NCI-H2171 (cell line): ENCODE results near the gene LYPLAL1.
"Not testable (repeated sequence)": the region's sequence is repeated elsewhere in the genome, so short reads cannot be mapped to it uniquely, and the experiment has no call there.

Experiments
- DNase-seq: peaks from one replicate; lab custom pipeline; 2025; lab: John Stamatoyannopoulos, UW

LYPLAL1 gene

DNA sequence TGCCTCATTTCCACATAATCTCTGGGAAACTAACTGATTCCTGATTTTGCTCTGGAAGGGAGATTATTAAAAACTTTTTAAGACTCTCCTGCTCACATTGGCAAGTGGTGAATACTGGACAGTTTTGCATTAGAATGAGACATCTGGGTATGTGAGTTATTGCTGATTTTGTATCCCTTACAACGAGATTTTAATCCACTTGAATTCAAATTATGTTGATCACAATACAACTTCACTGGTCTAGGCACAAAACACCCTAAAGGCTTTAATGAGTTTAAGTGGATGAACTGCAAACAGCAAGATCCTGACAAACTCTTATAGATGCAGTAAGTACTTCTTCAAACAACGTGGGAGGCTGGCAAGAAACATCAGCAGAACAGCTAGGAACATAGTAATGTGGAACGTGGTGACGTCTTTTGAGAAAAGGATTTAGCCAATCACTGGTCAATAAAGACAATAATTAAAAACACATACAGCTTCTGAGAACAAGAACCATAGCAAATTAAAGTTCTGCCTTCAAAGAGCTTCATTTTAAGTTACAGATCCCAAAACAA is 10.2 kb upstream of the LYPLAL1 start:
- DNase-seq = no peak

DNA sequence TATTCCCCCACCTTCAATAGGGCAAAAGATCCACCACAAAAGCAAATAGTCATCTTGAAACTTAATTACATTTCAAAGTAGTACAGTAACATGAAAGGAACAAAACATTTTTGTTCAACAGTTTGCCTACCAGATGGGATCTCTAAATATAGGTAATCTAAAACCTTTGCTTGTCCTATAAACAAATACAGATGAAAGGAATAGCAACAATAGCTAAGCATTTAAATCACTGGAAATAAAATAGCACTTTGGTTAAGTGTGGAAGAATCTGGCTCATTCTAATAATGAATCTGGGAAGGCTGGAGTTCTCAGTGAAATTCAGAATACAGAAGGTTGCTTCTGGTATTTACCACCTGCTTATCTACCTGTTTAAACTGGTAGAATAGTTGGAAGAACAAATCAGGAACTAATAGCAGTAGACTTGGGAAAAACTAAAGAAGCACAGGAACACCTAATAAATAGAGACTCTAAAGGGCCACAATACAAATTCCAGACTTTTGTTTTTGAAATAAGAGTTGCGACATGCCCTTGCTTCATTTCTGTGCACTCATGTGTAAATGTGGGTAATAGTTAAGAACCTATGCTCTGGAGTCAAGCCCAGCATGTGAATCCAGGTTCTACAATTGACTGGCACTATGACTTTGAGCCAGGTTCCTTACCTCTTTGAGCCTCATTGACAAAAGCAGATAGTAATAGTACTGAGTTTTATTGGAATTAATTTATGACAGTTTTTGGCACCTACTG is 2.3 kb upstream of the LYPLAL1 start:
- DNase-seq = no peak

DNA sequence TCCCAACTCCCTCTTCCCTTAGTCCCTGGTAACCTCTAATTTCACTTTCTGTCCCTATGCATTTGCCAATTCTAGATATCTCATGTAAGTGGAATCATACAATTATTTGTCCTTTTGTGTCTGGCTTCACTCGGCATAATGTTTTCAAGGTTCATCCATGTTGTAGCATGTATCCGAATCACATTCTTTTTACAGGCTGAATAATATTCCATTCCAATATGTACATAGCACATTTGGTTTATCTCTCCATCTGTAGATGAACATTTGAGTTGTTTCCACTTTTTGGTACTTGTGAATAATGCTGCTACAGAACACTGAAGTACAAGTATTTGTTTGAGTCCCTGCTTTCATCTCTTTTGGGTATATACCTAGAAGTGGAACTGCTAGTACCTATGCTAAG is 857 bp upstream of the LYPLAL1 start:
- no peak for DNase-seq

DNA sequence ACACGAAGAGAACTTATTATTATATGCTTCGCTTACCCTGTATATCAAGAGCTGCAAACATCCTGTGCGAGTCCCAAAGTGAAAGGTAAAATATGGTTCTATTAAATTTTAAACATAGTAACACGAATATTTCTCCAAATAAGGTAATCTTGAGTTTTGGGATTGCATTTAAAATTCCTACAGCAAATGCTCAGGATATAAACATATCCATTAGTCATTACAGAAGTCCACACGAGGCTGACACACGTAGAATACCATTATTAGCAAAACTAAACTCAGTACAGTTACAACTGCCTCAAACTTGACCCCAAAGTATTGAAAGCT is 282 bp upstream of the LYPLAL1 start:
- no peak for DNase-seq

DNA sequence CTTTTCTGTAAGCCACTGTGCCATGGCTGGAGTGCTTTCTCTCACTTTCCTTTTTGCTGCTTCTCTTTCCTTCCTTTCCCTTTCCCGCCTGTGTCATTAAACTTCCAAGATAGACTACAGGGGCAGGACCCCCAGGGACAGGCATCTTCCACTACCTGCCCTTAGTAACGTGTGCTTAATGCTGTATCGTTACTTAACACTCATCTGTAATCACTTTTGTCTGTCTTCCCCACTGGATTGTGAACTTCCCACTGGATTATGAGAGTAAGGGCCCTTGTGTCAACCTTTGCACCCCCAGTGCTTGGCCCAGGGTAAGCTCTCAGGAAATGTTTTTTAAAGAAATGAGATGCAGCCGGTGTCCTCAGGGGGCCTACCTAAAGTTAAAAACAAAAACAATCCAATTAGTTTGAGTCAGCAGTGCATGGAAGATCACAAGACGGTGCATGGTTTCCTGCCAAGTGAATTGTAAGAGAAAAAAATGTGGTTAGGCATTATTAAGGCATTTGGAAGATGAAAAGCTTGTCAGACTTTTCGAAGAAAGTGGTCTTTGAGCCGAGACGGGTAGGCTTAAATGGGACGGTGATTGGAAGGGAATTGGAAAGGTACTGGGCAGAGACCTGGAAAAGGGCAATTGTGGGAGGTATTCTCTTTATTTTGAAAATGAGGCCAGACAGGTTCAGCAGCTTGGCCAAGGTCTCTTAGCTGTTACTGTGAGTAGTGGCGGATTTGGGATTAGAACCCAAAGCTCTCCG is 958 bp downstream of the LYPLAL1 start:
- DNase-seq = no peak

DNA sequence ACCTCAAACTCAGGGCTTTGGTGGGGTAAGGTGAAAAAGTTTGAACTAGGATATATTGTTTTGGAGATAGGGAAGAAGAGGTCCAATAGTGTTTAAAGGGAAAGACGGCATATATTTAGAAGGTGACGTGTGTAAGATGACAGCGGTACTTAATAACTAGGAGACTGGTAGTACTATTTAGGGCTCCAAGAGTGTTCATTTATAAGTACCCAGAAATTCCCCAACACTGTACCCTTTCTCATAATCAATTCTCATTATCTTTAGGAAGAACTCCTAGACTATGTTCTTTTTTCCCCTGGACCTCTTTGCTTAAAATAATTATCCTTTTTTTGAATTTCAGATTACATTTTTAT is 1.5 kb downstream of the LYPLAL1 start:
- DNase-seq = no peak

DNA sequence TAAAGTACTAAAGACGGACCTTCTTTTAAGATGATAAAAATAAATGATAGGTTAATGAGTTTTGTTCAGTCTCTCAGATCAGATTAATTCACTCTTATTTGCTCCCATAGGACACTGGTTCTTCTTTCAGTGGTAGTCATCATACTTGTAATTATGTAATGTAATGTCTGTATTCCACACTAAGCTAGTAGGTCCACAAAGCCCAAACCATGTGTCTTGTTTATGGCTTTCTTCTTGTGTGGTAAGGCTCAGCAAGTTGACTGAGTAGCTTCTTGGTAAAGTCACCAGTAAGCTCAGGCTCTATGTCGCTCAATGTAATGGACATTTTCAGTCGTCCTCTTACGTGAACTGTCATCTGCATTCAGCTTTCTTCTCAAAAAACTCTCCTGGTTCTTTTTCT is 2.5 kb downstream of the LYPLAL1 start:
- DNase-seq = no peak

DNA sequence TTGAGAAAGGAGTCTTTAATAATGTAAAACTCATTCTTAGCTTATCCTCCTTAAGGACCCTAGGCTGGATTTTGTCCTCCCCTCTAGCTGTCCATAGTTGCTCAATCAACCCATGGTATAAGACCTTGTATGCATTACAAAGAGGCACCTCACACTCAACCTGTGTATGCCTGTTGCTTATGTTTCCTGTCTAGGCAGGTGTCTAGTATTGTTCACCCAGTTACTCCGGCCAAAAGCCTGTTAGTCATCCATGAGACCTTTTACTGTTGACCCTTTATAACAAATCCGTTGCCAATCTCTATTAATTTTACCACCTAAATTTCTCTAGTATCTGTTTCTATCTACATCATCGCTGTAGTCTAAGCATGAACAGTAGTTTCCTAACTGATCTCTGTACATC is 3.7 kb downstream of the LYPLAL1 start:
- DNase-seq = no peak

DNA sequence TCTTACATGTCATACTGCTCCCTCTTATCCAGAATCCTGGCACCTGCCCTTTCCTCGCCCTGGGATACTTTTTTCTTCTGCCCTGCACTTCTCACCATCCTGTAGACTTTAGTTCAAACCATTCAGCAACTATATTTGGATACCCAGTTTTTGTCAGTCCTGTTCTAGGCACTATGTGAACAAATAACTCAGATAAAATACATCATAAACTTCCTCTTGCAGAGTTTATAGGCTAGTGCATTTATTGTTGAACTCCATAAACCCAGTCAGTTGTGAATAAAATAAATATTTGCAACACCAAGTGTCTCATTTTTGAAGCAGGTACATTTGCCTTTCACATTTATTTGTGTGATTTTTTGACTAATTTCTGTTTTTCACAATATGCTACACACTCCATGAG is 4.3 kb downstream of the LYPLAL1 start:
- DNase-seq = no peak

DNA sequence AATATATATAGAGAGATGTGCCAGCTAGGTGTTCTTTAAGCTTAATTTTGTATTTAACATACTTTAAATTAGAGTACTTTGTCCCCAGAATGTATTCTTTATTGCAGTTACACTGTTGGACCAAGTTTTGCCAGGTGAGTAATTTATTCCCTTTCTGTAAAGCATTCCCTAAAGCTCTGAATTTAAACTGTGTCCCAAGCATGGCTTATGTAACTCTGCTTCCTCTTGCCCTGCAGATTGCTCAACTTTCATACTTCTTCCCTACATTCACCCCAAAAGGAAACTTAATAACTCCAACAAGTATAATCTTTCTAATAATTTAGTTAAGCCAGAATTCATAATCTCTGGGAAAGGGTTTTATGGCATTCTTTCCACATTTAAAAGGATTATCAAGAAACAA is 5.6 kb downstream of the LYPLAL1 start:
- no peak for DNase-seq

DNA sequence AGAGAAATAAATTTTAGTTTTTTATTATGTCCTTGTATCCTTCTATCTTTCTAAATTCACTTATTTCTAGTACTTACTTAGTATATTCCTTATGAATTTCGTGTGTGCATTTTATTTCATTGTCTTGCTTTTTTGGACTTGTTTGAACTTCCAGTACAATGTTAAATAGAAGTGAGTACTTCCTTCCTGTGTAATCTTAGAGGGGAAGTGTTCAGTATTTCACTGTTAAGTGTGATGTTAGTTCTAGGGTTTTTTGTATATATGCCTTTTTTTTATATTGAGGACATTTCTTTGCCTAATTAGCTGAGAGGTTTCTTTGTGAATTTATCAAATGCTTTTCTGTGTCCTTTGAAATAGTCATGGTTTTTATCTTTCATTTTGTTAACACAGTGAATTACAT is 10.7 kb downstream of the LYPLAL1 start:
- DNase-seq = no peak

DNA sequence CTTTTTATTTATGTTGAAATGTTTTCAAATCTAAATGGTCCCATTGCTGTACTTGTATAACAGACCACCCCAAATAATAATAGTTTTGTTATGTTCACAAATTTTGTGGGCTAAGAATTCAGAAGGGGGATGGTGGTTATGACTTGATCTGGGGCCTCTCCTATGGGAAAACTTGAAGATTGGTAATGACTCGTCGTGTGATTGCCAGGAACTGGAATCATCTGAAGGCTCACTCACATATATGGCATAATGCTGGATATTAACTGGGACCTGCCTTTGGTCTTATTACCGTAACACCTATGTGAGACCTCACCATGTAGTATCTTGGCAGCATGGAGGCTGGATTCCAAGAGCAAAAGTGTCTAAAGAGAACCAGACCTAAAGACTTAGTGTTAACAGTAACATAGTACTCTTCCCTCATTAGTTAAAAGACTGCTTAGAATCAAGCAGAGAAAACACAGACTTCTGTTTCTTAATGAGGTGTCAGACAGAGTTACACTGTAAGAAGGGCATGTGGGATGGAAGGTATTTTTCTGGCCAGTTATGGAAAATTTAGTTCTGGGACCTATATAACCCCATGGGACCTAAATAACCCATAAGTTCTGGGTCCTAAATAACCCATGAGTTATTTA is 11.9 kb downstream of the LYPLAL1 start:
- no peak for DNase-seq

DNA sequence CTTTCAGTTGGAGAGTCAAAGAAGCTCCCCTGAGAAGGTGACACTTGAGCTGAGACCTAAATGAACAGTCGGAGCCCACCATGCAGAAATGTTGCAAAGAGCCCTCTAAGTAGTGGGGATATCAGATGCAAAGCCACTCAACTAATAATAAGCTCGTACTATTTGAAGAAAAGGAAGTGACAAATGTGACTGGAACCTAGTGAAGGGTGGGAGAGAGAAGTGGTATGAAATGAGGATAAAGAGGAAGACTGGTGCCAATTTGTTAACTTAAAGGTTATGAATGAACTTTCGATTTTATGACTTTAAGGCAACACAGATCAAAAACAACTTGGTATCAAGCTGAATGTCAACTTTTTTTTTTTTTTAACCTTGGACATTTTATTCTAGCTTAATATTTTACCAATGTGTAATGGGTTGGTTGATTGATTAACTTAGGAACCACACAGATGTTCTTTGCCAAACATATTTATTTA is 14.7 kb downstream of the LYPLAL1 start:
- no peak for DNase-seq

DNA sequence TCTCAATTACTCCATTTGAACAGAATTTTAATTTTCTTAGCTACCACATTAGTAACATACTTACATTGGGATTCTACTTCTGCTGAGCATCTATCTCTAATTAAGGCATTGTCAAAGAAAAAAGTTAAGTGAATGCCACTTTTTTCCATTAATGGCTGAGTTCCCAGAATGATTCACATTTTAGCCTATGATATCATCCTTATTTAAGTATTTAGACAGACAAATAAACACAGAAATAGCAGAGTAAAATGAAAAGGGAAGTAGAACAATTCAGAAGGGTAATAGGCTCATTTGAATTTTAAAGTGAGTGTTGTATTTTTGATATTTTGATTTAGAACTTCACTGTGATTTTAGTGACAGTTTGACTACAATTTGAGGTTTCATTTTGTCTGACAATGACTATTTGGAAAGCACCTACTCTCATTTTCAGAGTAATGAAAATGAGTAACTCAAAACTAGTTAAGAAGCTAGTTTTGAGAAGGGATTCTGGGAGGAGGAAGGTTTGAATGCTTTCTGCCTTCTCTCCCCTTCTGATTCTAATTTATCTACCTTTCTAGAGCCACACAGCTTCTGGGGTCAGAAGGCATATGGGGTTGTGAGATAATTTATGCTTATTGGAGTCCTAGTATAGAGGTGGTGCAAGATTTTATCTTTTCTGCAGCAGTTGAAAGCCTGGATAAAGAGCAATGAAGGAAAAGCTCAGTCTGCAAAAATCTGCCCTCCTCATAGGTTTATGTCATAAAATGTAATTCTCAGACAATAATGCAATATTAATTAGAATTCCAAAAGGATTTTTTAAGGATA is 15.5 kb downstream of the LYPLAL1 start:
- no peak for DNase-seq

DNA sequence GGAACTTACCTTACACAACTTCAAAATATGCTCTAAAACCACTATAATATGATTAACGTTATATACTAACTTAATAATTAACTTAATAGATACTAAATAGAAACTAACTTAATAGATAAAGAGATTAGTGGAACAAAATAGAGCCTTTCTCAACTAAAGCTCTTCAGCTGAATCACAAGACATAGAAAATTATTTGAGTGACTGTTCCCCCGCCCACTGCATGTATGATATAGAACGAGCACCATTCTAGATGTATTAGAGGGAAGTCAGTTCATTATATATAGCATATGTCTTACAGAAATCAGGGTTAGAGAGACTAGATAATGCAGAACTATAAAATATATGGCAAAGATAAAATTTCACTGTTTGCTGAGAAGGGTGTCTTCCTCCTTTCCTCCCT is 16.3 kb downstream of the LYPLAL1 start:
- DNase-seq = no peak

DNA sequence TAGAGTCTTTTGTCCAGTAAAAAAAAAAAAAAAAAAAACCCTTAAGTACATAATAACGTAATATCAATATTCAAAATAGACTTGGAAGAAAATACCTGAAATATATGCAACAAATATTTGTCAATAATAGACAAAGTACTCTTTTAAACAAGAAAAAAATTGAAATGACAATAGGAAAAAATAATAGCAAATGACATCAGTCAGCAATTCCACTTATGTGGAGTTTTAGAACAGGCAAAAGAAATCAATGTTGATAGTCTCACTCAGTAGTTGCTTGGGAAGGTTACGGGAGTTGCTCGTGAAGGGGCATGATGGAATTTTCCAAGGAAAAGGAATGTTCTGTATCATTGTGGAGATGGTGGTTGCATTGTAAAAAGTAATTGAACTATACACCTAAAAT is 16.9 kb downstream of the LYPLAL1 start:
- DNase-seq = no peak

DNA sequence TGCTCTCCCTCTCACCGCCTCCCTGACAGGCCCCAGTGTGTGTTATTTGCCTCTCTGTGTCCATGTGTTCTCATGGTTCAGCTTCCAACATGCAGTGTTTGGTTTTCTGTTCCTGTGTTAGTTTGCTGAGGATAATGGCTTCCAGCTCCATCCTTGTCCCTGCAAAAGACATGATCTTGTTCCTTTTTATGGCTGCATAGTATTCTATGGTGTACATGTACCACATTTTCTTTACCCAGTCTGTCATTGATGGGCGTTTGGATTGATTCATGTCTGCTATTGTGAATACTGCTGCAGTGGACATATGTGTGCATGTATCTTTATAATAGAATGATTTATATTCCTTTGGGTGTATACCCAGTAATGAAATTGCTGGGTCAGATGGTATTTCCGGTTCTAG is 22.2 kb downstream of the LYPLAL1 start:
- DNase-seq = not testable (repeated sequence)

DNA sequence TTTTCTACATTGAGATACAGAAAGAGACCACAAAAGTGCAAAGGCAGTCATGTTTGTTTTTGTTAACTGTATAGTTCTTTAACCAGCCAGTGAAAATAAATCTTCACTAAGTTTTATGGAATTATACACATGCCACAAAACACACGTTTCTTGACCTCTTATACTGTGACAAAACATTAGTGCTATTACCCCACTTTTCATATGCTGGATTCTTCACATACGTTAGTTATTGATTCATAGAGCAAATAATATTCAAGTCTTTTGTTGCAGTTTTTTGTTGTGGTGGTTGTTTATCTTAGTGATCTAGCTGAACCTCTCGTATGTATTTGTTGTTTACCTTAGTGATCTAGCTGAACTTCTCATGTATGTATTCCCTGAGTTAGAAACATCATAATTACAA is 28.0 kb downstream of the LYPLAL1 start:
- DNase-seq = no peak

DNA sequence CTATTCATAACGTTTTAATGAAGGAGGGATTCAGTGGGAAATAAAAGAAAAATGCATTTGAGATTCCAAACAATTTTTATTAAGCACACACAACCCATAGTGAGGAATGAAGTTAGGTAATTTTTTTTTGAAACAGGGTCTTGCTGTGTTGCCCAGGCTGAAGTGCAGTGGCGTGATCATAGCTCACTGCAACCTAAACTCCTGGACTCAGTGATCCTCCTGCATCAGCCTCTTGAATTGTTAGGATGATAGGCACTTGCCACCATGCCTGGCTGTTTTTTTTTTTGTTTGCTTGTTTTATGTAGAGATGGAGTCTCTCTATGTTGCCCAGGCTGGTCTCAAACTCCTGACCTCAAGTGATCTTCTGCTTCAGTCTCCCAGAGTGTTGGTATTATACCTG is 28.9 kb downstream of the LYPLAL1 start:
- no peak for DNase-seq

DNA sequence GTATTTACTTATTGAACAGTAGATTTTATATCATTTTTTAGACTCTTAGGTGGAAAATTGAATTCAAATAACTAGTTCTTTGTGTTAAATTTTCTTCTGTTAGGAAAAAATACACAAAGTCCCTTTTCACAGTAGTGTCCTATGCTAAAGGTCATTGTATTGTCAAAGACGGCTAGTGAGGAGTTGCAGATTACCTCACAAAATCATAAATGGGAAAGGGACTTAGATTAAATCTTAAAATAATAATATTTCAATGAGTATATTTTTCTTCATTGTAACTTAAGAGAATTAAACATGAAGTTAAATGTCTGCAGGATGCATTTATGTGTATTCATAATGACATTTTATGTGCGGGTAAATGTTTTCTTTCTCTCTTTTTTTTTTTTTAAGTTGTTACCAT is 32.7 kb downstream of the LYPLAL1 start:
- no peak for DNase-seq

DNA sequence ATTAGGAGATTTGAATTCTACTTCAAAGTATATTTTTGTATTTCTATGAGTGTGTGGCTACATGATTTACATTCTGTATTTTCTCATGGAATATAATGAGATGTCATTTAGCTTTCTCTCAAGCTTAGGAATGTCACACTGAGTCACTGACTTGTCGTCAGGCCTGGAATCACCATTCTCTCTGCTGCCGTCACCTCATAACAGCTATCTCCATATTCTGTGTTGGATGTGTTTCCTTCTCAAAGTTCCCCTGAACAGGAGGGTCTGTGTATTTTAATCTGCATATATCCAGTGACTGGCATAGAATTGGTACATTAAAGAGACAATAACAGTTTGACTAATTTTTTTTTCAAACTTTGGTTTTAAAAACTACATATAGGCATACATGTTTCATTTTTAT is 35.9 kb downstream of the LYPLAL1 start:
- DNase-seq = no peak

DNA sequence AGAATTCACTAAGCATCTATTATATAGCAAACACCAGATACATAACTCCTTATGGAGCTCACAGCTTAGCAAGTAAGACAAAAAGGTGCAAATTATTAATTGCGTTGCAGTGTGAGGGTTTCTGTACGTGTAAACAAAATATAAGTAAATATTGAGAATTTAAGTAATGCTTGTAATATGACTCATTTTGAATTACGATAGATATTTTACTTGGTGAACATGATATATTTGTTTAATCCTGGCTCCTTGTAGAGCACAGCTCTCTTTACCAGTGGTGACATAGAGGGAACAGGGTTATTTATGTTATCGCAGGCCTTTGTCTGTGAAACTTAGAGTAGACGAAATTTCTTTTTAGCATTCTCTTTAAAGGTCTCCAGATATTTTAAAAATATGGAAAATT is 36.4 kb downstream of the LYPLAL1 start:
- no peak for DNase-seq
